HepG2 (cell line): ENCODE results near the gene AMBRA1. TPM values are rescaled to one million over a fixed set of nuclear protein-coding genes. Genes with fewer than 3 reads are reported as not detected.

Experiments
- ATF1 ChIP-seq: IDR thresholded peaks from 2 replicates; pipeline ENCODE4 v1.6.1; 2016; ENCODE audit warnings: mild to moderate bottlenecking, control low read depth
- CHD2 ChIP-seq: IDR thresholded peaks from 2 replicates; pipeline ENCODE4 v1.6.1; 2011; ENCODE audit warnings: low read depth, low read length, improper control_type of control experiment
- FOXC1 ChIP-seq: sonication (generic); formaldehyde crosslinking; IDR thresholded peaks from 2 replicates; pipeline ENCODE4 v1.8.0; 2022; ENCODE audit warnings: mild to moderate bottlenecking, missing genetic modification reagents, borderline replicate concordance
- GLI4 ChIP-seq: sonication (generic); formaldehyde crosslinking; IDR thresholded peaks from 2 replicates; pipeline ENCODE4 v1.5.1; 2020; ENCODE audit warnings: missing genetic modification reagents, mild to moderate bottlenecking, moderate library complexity, borderline replicate concordance
- HMG20B ChIP-seq: conservative IDR thresholded peaks from 2 replicates; pipeline ENCODE4 v1.6.1; 2016; ENCODE audit warnings: missing genetic modification reagents, missing compliant biosample characterization
- HMGXB4 ChIP-seq, 2 experiments: sonication (generic) in 1 of 2; formaldehyde crosslinking in 1 of 2; IDR thresholded peaks; 2 replicates each; pipeline versions ENCODE4 v1.4.0 to v1.6.1; 2018 to 2020; ENCODE audit warnings: missing genetic modification reagents in 2 of 2, borderline replicate concordance in 1 of 2, low read depth in 1 of 2, mild to moderate bottlenecking in 1 of 2, missing biosample characterization in 1 of 2
- HOXA5 ChIP-seq: sonication (generic); formaldehyde crosslinking; IDR thresholded peaks from 2 replicates; pipeline ENCODE4 v1.4.0; 2020; ENCODE audit warnings: missing genetic modification reagents
- NFKBIZ ChIP-seq: IDR thresholded peaks from 2 replicates; pipeline ENCODE4 v1.6.1; 2018; ENCODE audit warnings: missing genetic modification reagents, missing compliant biosample characterization
- RCOR2 ChIP-seq: IDR thresholded peaks from 2 replicates; pipeline ENCODE4 v1.6.1; 2016; ENCODE audit warnings: missing biosample characterization, missing genetic modification reagents
- REPIN1 ChIP-seq: sonication (generic); formaldehyde crosslinking; IDR thresholded peaks from 2 replicates; pipeline ENCODE4 v1.8.0; 2022; ENCODE audit warnings: missing genetic modification reagents, low read depth, mild to moderate bottlenecking, borderline replicate concordance
- TCF12 ChIP-seq, 2 experiments: fragments of 450-650 bp in 1 of 2; sonication (generic) in 1 of 2; formaldehyde crosslinking in 1 of 2; IDR thresholded peaks; 2 replicates each; pipeline versions ENCODE4 v1.6.1 to v1.8.0; 2017 to 2022; ENCODE audit warnings: antibody characterized with exemption in 1 of 2, mild to moderate bottlenecking in 1 of 2, missing genetic modification reagents in 1 of 2, moderate library complexity in 1 of 2
- TERF1 ChIP-seq: sonication (generic); formaldehyde crosslinking; IDR thresholded peaks from 2 replicates; pipeline ENCODE4 v1.8.0; 2022; ENCODE audit warnings: mild to moderate bottlenecking, missing genetic modification reagents, moderate library complexity
- USF2 ChIP-seq, 2 experiments: sonication (generic) in 1 of 2; formaldehyde crosslinking in 1 of 2; IDR thresholded peaks; 2 replicates each; pipeline versions ENCODE4 v1.5.1 to v1.6.1; 2011 to 2020; ENCODE audit warnings: borderline replicate concordance in 1 of 2, low read depth in 1 of 2, low read length in 1 of 2, mild to moderate bottlenecking in 1 of 2, missing genetic modification reagents in 1 of 2, moderate library complexity in 1 of 2
- ZBTB33 ChIP-seq: sonication (generic); formaldehyde crosslinking; IDR thresholded peaks from 2 replicates; pipeline ENCODE4 v1.4.0; 2020; ENCODE audit warnings: missing genetic modification reagents
- ZFP82 ChIP-seq: sonication (generic); formaldehyde crosslinking; IDR thresholded peaks from 2 replicates; pipeline ENCODE4 v1.5.1; 2020; ENCODE audit warnings: mild to moderate bottlenecking, missing genetic modification reagents, borderline replicate concordance
- ZNF335 ChIP-seq: sonication (generic); formaldehyde crosslinking; IDR thresholded peaks from 2 replicates; pipeline ENCODE4 v1.4.0; 2020; ENCODE audit warnings: missing genetic modification reagents
- polyA plus RNA-seq, 8 experiments: library from polyadenylated mRNA; depleted of rRNA in 3 of 8; stranded (reverse) in 7 of 8; unstranded in 1 of 8; fragments of >200 nt; fragmentation: Illumina TruSeq in 4 of 8; extraction: Trizol in 4 of 8; gene quantifications; 2 replicates each; pipeline versions ENCODE4 v1.2.1 to v1.2.3, GENCODE V29; 2011 to 2016; ENCODE audit warnings: low read depth in 4 of 8, missing spikeins in 1 of 8, mixed read lengths in 1 of 8; ENCODE audit not compliant: insufficient read depth in 1 of 8
- total RNA-seq, 5 experiments: library from RNA; depleted of rRNA; stranded (reverse); fragments of >200 nt; fragmentation: Illumina TruSeq; extraction: Trizol; gene quantifications; 2 replicates each; pipeline ENCODE4 v1.2.3, GENCODE V29; 2016; ENCODE audit warnings: low read depth in 1 of 5

AMBRA1 gene
- total and polyA plus RNA-seq, 2 of the 13 experiments (the other 11 are each of a cell fraction or from before 2014, with no cell fraction given), result 15.7 to 26.0 TPM

- TF ChIP-seq NFKBIZ (CRISPR knock-in tag) (no peak), FOXC1 (CRISPR knock-in tag) (no peak), REPIN1 (no peak), HOXA5 (CRISPR knock-in tag) (0 out of 2 replicates have a peak, but pooled peaks have one; percentile 52), ZBTB33 (CRISPR knock-in tag) (no peak), HMG20B (peak; percentile 88), CHD2 (no peak), GLI4 (no peak), ZFP82 (CRISPR knock-in tag) (no peak), HMGXB4 (CRISPR knock-in tag; IDR thresholded peaks at IDR 0.05; ENCODE audit: borderline replicate concordance in 1 of 2, low read depth in 1 of 2) (no peak), TCF12 (IDR thresholded peaks at IDR 0.05) (no peak), TCF12 (CRISPR knock-in tag; IDR thresholded peaks at IDR 0.05) (no peak), RCOR2 (CRISPR knock-in tag) (peak; percentile 55; the same call in 1 of the 2 replicates), USF2 (IDR thresholded peaks at IDR 0.05; ENCODE audit: low read depth, low read length) (no peak), USF2 (CRISPR knock-in tag; IDR thresholded peaks at IDR 0.05; ENCODE audit: borderline replicate concordance) (no peak), ZNF335 (CRISPR knock-in tag) (no peak), ATF1 (no peak), TERF1 (CRISPR knock-in tag) (no peak)
- TF ChIP-seq, all 625 proteins: peak for 82
Observed at GRCh38 chr11:46597155-46597554, 3.3 kb upstream of the AMBRA1 start (continued).
